OCI-LY7 (cell line): Measurements from ENCODE around the gene BIVM.

Experiments used
- CTCF ChIP-seq: fragments of 200-600 bp; sonication (generic); conservative IDR thresholded peaks from 2 replicates; pipeline ENCODE4 v1.5.1; 2014; ENCODE audit warnings: mild to moderate bottlenecking, antibody characterized with exemption, low read length, moderate library complexity, mixed read lengths
- EZH2phosphoT487 ChIP-seq: fragments of 200-600 bp; sonication (generic); IDR thresholded peaks from 2 replicates; pipeline ENCODE4 v1.6.1; 2018; ENCODE audit warnings: low read depth, borderline replicate concordance, mild to moderate bottlenecking, mixed run types, antibody characterized with exemption, low read length, moderate library complexity, mixed read lengths

DNA sequence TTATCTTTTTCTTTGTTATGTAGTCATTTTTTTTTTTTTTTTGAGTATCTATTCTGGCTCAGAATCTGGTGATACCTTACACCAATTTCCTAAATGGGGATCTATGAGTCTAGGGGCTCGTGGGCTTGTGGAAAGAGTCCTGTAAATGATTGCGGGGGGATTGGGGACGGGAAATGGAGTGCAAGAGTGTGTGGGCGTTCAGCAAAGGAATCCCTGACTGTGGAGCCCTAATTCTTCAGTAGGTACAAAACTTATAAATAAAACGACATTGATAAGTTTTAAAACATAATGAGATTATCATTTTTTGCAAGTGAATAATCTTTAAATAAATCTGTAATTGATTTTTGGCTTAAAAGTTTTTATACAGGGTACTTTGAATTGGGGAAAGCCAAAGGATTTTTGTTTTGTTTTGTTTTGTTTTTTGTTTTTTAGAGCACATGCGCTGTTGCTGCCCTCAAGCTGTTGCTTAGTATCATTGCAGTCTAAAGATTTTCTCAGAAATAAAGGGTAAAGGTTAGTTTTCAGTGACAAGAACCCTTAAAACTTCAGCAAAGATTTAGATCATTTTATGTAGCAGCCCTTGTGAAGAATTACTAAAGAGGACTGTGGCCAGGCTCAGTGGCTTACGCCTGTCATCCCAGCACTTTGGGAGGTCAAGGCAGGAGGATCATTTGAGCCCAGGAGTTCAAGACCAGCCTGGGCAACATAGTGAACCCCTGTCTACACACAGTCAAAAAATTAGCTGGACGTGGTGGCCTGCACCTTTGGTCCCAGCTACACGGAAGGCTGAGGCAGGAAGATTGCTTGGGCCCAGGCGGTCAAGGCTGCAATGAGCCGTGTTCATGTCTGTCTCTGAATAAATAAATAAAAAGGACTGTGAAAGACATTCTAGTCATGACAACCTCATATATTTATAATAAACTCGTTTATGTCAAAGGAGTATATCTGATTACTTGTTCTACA is 48.6 kb downstream of the BIVM start:
- TF ChIP-seq CTCF (peak; percentile 76), EZH2phosphoT487 (no peak)
